Osteocyte (in vitro differentiated cells): ENCODE results near the gene ANKMY2. TPM values are rescaled to one million over a fixed set of nuclear protein-coding genes. Genes with fewer than 3 reads are reported as not detected.

Experiments
- DNase-seq: peaks from one replicate; pipeline ENCODE4 v3.0.0; 2021; ENCODE audit warnings: mixed read lengths; ENCODE audit not compliant: unreplicated experiment; ENCODE audit errors: extremely low spot score
- H3K27ac Mint-ChIP-seq: one replicate; pipeline ENCODE4 v1.8.0; 2021; ENCODE audit warnings: mild to moderate bottlenecking, mixed read lengths; ENCODE audit not compliant: unreplicated experiment
- H3K27me3 Mint-ChIP-seq: one replicate; pipeline ENCODE4 v1.8.0; 2021; ENCODE audit warnings: mixed read lengths; ENCODE audit not compliant: unreplicated experiment
- H3K36me3 Mint-ChIP-seq: one replicate; pipeline ENCODE4 v1.8.0; 2021; ENCODE audit warnings: mixed read lengths; ENCODE audit not compliant: unreplicated experiment
- H3K4me1 Mint-ChIP-seq: one replicate; pipeline ENCODE4 v1.8.0; 2021; ENCODE audit warnings: mixed read lengths; ENCODE audit not compliant: unreplicated experiment
- H3K4me3 Mint-ChIP-seq: one replicate; pipeline ENCODE4 v1.8.0; 2021; ENCODE audit warnings: mild to moderate bottlenecking, moderate library complexity, mixed read lengths; ENCODE audit not compliant: unreplicated experiment
- H3K9me3 Mint-ChIP-seq: one replicate; pipeline ENCODE4 v1.8.0; 2021; ENCODE audit warnings: mixed read lengths; ENCODE audit not compliant: unreplicated experiment
- total RNA-seq: library from RNA; stranded (reverse); gene quantifications from 2 replicates; pipeline ENCODE4 v1.2.1, GENCODE V29; 2021
- TF ChIP-seq, protein P1 (sequence below): fragments of 200-600 bp; sonication (generic); IDR thresholded peaks from 2 replicates; pipeline ENCODE4 v1.5.0; 2021; ENCODE audit warnings: antibody characterized with exemption, mild to moderate bottlenecking, moderate library complexity

The ANKMY2 gene
- total RNA-seq, 1 donor from 2014 or later, result 16.9 TPM

- Mint-ChIP-seq H3K4me3 (no peak overlapping the region), H3K4me1 (peaks cover 35% of the 10 kb centered on the region)
Observed at GRCh38 chr7:16657656-16658279, 12.2 kb upstream of the ANKMY2 start.

DNA sequence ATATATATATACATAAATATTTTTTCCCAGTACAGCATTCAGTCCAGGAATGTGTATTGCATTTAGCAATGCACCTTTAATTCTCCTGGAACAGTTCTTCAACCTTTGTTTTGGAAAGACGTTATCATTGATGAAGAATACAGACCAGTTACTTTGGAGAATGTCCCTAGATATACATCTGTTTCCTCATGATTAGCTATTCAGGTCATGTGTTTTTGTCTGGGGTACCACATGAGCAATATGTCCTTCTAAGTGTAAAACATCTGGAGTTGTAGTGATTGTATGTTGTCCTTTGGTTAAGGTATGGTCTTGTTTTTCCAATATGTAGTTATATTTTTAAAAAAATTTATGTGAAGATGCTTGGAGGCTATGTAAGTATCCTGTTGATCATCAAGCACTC, 10.6 kb upstream of the ANKMY2 start:
- Mint-ChIP-seq H3K4me1 (peaks cover 30% of the 10 kb centered on the region), H3K27me3 (no peaks in the 10 kb centered on the region), H3K9me3 (no peaks in the 10 kb centered on the region), H3K27ac (no peak overlapping the region), H3K4me3 (no peak overlapping the region), H3K36me3 (peaks cover 3% of the 10 kb centered on the region)
- TF ChIP-seq, protein P1, sequence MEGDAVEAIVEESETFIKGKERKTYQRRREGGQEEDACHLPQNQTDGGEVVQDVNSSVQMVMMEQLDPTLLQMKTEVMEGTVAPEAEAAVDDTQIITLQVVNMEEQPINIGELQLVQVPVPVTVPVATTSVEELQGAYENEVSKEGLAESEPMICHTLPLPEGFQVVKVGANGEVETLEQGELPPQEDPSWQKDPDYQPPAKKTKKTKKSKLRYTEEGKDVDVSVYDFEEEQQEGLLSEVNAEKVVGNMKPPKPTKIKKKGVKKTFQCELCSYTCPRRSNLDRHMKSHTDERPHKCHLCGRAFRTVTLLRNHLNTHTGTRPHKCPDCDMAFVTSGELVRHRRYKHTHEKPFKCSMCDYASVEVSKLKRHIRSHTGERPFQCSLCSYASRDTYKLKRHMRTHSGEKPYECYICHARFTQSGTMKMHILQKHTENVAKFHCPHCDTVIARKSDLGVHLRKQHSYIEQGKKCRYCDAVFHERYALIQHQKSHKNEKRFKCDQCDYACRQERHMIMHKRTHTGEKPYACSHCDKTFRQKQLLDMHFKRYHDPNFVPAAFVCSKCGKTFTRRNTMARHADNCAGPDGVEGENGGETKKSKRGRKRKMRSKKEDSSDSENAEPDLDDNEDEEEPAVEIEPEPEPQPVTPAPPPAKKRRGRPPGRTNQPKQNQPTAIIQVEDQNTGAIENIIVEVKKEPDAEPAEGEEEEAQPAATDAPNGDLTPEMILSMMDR, result no peak
- DNase-seq, result no peak

More at GRCh38 chr7:16657656-16658279, 12.2 kb upstream of the ANKMY2 start:
- peak overlapping the region; percentile 55 for H3K27ac Mint-ChIP-seq
- no peaks in the 10 kb centered on the region for H3K27me3 Mint-ChIP-seq
- no peak for DNase-seq
- H3K9me3 Mint-ChIP-seq, result no peaks in the 10 kb centered on the region
- peaks cover 3% of the 10 kb centered on the region for H3K36me3 Mint-ChIP-seq
- TF ChIP-seq, protein P1, result no peak

DNA sequence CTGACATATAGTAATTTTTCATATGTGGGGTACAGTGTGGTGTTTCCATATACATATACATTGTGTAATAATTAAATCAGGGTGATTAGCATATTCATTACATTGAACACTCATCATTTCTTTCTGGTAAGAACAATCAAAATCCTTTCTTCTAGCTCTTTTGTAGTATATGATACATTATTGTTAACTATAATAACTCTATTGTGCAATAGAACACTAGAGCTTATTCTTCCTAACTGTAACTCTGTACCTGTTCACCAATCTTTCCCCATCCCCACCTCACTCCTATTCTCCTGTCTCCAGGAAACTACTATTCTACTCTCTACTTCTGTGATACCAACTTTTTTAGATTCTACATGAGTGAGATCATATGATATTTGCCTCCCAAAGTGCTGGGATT, 9.8 kb upstream of the ANKMY2 start:
- Mint-ChIP-seq H3K36me3 (peaks cover 3% of the 10 kb centered on the region), H3K27ac (no peak overlapping the region), H3K27me3 (no peaks in the 10 kb centered on the region), H3K9me3 (no peaks in the 10 kb centered on the region), H3K4me3 (no peak overlapping the region), H3K4me1 (peaks cover 29% of the 10 kb centered on the region)
- DNase-seq, result no peak
- TF ChIP-seq, protein P1, result no peak

DNA sequence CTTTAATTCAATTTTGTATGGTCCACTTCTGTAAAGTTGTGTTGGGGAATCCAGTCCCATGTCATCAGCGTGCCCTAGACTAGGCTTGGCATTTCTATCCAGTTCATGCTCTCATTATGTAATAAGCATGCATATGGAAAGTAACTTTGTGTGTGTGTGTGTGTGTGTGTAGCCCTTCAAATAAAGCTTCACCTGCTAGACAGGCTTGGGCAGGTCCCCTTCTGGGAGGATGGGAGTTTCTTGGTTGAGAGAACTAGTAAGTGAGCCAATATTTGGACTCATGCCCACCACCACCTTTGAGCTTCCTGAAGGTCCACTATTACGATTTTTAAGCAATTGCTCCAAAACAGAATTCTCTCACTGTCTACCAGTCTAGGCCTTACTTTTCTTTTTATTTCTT, 7.3 kb upstream of the ANKMY2 start:
- TF ChIP-seq, protein P1, result no peak
- H3K4me3 Mint-ChIP-seq, result no peak overlapping the region
- H3K27ac Mint-ChIP-seq, result no peak overlapping the region
- peaks cover 50% of the 10 kb centered on the region for H3K4me1 Mint-ChIP-seq
- H3K9me3 Mint-ChIP-seq, result no peaks in the 10 kb centered on the region
- DNase-seq, result no peak
- H3K27me3 Mint-ChIP-seq, result no peaks in the 10 kb centered on the region
- peaks cover 3% of the 10 kb centered on the region for H3K36me3 Mint-ChIP-seq

GRCh38 chr7:16652240-16652583, 6.7 kb upstream of the ANKMY2 start:
- Mint-ChIP-seq H3K9me3 (no peaks in the 10 kb centered on the region), H3K27ac (no peak overlapping the region), H3K4me3 (no peak overlapping the region), H3K4me1 (peaks cover 50% of the 10 kb centered on the region), H3K36me3 (peaks cover 3% of the 10 kb centered on the region), H3K27me3 (no peaks in the 10 kb centered on the region)
- TF ChIP-seq, protein P1, result no peak
- DNase-seq, result no peak
